ENCODE measurements around the gene NHERF2. TPM values are rescaled to one million over a fixed set of nuclear protein-coding genes. Genes with fewer than 3 reads are reported as not detected.

Gene NHERF2
- total RNA-seq, 1 experiment from 2014 or later, result 174 TPM

- in situ Hi-C loops (cut with HindIII; ENCODE audit: low pct_unique_long_range_greater_than_20kb, low sequenced_read_pairs), result no loop called here
- Histone ChIP-seq H3K27ac (ENCODE audit: low read length) (no peak overlapping the region), H3K9me3 (ENCODE audit: control insufficient read depth, insufficient read depth, low read depth, low read length) (no peaks in the 10 kb centered on the region), H3K4me3 (ENCODE audit: low read depth in 2 of 2, low read length in 2 of 2) (no peak overlapping the region), H3K4me1 (ENCODE audit: control insufficient read depth, insufficient read depth, low read length) (peaks cover 46% of the 10 kb centered on the region), H3K27me3 (ENCODE audit: control insufficient read depth, insufficient read depth, low read length) (no peaks in the 10 kb centered on the region), H3K36me3 (ENCODE audit: control insufficient read depth, insufficient read depth, low read length) (no peaks in the 10 kb centered on the region; the same call in 1 of the 2 replicates)
- ChIA-PET CTCF (interaction anchor here (0.8 kb wide), 1 partner anchor 41 kb away, joined by 8 read pairs; no protein-coding TSS in a partner anchor), POLR2A (no interaction called here)
- TF ChIP-seq REST (IDR thresholded peaks at IDR 0.05; ENCODE audit: insufficient read depth in 1 of 2, low read depth in 2 of 2, low read length in 1 of 2) (no peak), POLR2AphosphoS5 (IDR thresholded peaks at IDR 0.05; ENCODE audit: low read depth, low read length) (no peak), SIN3A (IDR thresholded peaks at IDR 0.05; ENCODE audit: borderline replicate concordance, insufficient read depth, low read depth, low read length) (no peak), TCF7L2 (IDR thresholded peaks at IDR 0.05; ENCODE audit: low read depth, low read length) (no peak), CTCF (IDR thresholded peaks at IDR 0.05) (no peak)
- no TSS peak for BruUV-seq (replicated peaks)
- no peak for DNase-seq (ENCODE audit: low read depth, low spot score)
- intact Hi-C loops (cut with micrococcal nuclease; ENCODE audit: unreplicated experiment), result no loop called here
- no peak for ATAC-seq
These were observed 17.2 kb downstream of the NHERF2 start for GRCh38 chr16:2043667-2044451.

DNA sequence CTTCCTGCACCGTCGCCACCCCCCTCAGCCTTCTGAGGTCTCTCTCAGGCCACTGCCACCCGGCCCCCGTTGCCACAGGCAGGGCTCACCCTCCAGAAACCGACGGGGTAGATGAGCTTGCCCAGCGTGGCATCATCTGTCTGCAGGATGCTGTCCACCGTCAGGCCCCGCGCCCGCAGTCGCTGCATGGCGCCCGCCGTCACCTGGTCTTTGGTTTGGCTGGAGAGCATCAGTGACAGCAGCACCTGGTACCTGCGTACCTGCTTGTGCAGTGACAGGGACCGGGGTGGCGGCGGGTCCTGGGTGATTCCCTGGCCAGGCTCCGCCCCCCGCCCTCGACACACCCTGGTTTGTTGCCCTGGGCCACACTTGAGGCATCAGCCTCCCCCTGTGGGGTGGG is 17.8 kb downstream of the NHERF2 start:
- Histone ChIP-seq H3K36me3 (ENCODE audit: control insufficient read depth, insufficient read depth, low read length) (no peaks in the 10 kb centered on the region; the same call in 1 of the 2 replicates), H3K27me3 (ENCODE audit: control insufficient read depth, insufficient read depth, low read length) (no peaks in the 10 kb centered on the region), H3K27ac (ENCODE audit: low read length) (no peak overlapping the region), H3K4me3 (ENCODE audit: low read depth in 2 of 2, low read length in 2 of 2) (no peak overlapping the region), H3K9me3 (ENCODE audit: control insufficient read depth, insufficient read depth, low read depth, low read length) (no peaks in the 10 kb centered on the region), H3K4me1 (ENCODE audit: control insufficient read depth, insufficient read depth, low read length) (peaks cover 39% of the 10 kb centered on the region)
- ChIA-PET CTCF (no interaction called here), POLR2A (interaction anchor here (0.6 to 0.7 kb wide), 2 partner anchors 22 to 33 kb away, joined by 3 to 5 read pairs; no protein-coding TSS in a partner anchor)
- DNase-seq (ENCODE audit: low read depth, low spot score) (no peak), ATAC-seq (no peak)
- TF ChIP-seq CTCF (IDR thresholded peaks at IDR 0.05) (no peak), REST (IDR thresholded peaks at IDR 0.05; ENCODE audit: insufficient read depth in 1 of 2, low read depth in 2 of 2, low read length in 1 of 2) (no peak), TCF7L2 (IDR thresholded peaks at IDR 0.05; ENCODE audit: low read depth, low read length) (no peak), SIN3A (IDR thresholded peaks at IDR 0.05; ENCODE audit: borderline replicate concordance, insufficient read depth, low read depth, low read length) (no peak), POLR2AphosphoS5 (IDR thresholded peaks at IDR 0.05; ENCODE audit: low read depth, low read length) (no peak)
- intact Hi-C loops (cut with micrococcal nuclease; ENCODE audit: unreplicated experiment) (no loop called here), in situ Hi-C loops (cut with HindIII; ENCODE audit: low pct_unique_long_range_greater_than_20kb, low sequenced_read_pairs) (no loop called here)
- BruUV-seq (replicated peaks), result no TSS peak

All from Panc1 (cell line).